K562 (cell line): ENCODE results near the gene ACAP2.
"Not testable (repeated sequence)": the region's sequence is repeated elsewhere in the genome, so short reads cannot be mapped to it uniquely, and the experiment has no call there.

Source experiments
- EGR1 ChIP-seq: fragments of 450-650 bp; conservative IDR thresholded peaks from 2 replicates; pipeline ENCODE4 v1.6.1; 2017; ENCODE audit warnings: mild to moderate bottlenecking
- FOS ChIP-seq: IDR thresholded peaks from 3 replicates; pipeline ENCODE4 v1.6.1; 2011; ENCODE audit not compliant: insufficient read length; ENCODE audit errors: extremely low read depth
- RNF2 ChIP-seq: sonication (generic); IDR thresholded peaks from 2 replicates; pipeline ENCODE4 v1.6.1; 2016
- SETDB1 ChIP-seq: IDR thresholded peaks from one replicate; pipeline ENCODE4 v1.6.1; 2012; ENCODE audit warnings: low read length, control low read depth, inconsistent platforms
- SMARCB1 ChIP-seq: IDR thresholded peaks from 2 replicates; pipeline ENCODE4 v1.6.1; 2011; ENCODE audit warnings: improper control_type of control experiment, low read depth; ENCODE audit not compliant: insufficient read length
- ZNF175 ChIP-seq: fragments of 200-800 bp; sonication (Bioruptor generic); IDR thresholded peaks from 2 replicates; pipeline ENCODE4 v1.6.1; 2016; ENCODE audit warnings: low read depth, mild to moderate bottlenecking, missing genetic modification characterization, missing compliant biosample characterization
- ZNF274 ChIP-seq: IDR thresholded peaks from 2 replicates; pipeline ENCODE4 v1.6.1; 2011; ENCODE audit warnings: low read depth, mild to moderate bottlenecking, low read length, moderate library complexity, borderline replicate concordance
- ZNF766 ChIP-seq: fragments of 200-800 bp; sonication (Bioruptor generic); conservative IDR thresholded peaks from 2 replicates; pipeline ENCODE4 v1.6.1; 2016; ENCODE audit warnings: missing genetic modification characterization, missing compliant biosample characterization
- ZNF830 ChIP-seq: fragments of 250-450 bp; sonication (Bioruptor Pico); IDR thresholded peaks from 2 replicates; pipeline ENCODE4 v1.5.0; 2021; ENCODE audit warnings: mild to moderate bottlenecking
- TF ChIP-seq, protein P1 (sequence below), 3 experiments: IDR thresholded peaks in 2 of 3; conservative IDR thresholded peaks in 1 of 3; 2 replicates each; pipeline ENCODE4 v1.5.1; 2011 to 2012; ENCODE audit warnings: low read length in 3 of 3, mild to moderate bottlenecking in 3 of 3, control low read depth in 2 of 3, improper control_type of control experiment in 1 of 3, inconsistent platforms in 1 of 3, low read depth in 1 of 3, mixed read lengths in 1 of 3, moderate library complexity in 1 of 3; ENCODE audit not compliant: insufficient read depth in 2 of 3
- TF ChIP-seq, protein P2 (sequence below): fragments of 200-600 bp; sonication (generic); IDR thresholded peaks from one replicate; pipeline ENCODE4 v1.6.1; 2012; ENCODE audit warnings: mild to moderate bottlenecking, low read depth, low read length, inconsistent platforms

DNA sequence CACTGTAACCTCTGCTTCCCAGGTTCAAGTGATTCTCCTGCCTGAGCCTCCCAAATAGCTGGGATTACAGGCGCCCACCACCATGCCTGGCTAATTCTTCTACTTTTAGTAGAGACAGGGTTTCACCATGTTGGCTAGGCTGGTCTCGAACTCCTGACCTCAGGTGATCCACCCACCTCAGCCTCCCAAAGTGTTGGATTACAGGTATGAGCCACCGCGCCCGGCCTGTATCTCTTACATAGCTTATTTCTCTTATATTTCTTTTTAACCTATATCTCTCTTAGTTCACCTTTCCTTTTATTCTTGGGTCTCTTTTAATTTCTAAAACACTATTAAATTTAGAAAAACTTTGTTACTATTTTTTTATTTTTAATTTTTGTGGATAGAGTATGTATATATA is 213.9 kb downstream of the ACAP2 start:
- TF ChIP-seq ZNF830 (CRISPR knock-in tag); ZNF274; ZNF175 (CRISPR knock-in tag); EGR1; RNF2; SMARCB1; FOS; ZNF766 (CRISPR knock-in tag); SETDB1: not testable (repeated sequence)
- TF ChIP-seq, protein P1, sequence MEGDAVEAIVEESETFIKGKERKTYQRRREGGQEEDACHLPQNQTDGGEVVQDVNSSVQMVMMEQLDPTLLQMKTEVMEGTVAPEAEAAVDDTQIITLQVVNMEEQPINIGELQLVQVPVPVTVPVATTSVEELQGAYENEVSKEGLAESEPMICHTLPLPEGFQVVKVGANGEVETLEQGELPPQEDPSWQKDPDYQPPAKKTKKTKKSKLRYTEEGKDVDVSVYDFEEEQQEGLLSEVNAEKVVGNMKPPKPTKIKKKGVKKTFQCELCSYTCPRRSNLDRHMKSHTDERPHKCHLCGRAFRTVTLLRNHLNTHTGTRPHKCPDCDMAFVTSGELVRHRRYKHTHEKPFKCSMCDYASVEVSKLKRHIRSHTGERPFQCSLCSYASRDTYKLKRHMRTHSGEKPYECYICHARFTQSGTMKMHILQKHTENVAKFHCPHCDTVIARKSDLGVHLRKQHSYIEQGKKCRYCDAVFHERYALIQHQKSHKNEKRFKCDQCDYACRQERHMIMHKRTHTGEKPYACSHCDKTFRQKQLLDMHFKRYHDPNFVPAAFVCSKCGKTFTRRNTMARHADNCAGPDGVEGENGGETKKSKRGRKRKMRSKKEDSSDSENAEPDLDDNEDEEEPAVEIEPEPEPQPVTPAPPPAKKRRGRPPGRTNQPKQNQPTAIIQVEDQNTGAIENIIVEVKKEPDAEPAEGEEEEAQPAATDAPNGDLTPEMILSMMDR (IDR thresholded peaks at IDR 0.05 in 2 of 3, conservative IDR thresholded peaks at IDR 0.05 in 1 of 3; ENCODE audit: insufficient read depth in 2 of 3, low read depth in 1 of 3, low read length in 3 of 3) = not testable (repeated sequence)
- TF ChIP-seq, protein P2, sequence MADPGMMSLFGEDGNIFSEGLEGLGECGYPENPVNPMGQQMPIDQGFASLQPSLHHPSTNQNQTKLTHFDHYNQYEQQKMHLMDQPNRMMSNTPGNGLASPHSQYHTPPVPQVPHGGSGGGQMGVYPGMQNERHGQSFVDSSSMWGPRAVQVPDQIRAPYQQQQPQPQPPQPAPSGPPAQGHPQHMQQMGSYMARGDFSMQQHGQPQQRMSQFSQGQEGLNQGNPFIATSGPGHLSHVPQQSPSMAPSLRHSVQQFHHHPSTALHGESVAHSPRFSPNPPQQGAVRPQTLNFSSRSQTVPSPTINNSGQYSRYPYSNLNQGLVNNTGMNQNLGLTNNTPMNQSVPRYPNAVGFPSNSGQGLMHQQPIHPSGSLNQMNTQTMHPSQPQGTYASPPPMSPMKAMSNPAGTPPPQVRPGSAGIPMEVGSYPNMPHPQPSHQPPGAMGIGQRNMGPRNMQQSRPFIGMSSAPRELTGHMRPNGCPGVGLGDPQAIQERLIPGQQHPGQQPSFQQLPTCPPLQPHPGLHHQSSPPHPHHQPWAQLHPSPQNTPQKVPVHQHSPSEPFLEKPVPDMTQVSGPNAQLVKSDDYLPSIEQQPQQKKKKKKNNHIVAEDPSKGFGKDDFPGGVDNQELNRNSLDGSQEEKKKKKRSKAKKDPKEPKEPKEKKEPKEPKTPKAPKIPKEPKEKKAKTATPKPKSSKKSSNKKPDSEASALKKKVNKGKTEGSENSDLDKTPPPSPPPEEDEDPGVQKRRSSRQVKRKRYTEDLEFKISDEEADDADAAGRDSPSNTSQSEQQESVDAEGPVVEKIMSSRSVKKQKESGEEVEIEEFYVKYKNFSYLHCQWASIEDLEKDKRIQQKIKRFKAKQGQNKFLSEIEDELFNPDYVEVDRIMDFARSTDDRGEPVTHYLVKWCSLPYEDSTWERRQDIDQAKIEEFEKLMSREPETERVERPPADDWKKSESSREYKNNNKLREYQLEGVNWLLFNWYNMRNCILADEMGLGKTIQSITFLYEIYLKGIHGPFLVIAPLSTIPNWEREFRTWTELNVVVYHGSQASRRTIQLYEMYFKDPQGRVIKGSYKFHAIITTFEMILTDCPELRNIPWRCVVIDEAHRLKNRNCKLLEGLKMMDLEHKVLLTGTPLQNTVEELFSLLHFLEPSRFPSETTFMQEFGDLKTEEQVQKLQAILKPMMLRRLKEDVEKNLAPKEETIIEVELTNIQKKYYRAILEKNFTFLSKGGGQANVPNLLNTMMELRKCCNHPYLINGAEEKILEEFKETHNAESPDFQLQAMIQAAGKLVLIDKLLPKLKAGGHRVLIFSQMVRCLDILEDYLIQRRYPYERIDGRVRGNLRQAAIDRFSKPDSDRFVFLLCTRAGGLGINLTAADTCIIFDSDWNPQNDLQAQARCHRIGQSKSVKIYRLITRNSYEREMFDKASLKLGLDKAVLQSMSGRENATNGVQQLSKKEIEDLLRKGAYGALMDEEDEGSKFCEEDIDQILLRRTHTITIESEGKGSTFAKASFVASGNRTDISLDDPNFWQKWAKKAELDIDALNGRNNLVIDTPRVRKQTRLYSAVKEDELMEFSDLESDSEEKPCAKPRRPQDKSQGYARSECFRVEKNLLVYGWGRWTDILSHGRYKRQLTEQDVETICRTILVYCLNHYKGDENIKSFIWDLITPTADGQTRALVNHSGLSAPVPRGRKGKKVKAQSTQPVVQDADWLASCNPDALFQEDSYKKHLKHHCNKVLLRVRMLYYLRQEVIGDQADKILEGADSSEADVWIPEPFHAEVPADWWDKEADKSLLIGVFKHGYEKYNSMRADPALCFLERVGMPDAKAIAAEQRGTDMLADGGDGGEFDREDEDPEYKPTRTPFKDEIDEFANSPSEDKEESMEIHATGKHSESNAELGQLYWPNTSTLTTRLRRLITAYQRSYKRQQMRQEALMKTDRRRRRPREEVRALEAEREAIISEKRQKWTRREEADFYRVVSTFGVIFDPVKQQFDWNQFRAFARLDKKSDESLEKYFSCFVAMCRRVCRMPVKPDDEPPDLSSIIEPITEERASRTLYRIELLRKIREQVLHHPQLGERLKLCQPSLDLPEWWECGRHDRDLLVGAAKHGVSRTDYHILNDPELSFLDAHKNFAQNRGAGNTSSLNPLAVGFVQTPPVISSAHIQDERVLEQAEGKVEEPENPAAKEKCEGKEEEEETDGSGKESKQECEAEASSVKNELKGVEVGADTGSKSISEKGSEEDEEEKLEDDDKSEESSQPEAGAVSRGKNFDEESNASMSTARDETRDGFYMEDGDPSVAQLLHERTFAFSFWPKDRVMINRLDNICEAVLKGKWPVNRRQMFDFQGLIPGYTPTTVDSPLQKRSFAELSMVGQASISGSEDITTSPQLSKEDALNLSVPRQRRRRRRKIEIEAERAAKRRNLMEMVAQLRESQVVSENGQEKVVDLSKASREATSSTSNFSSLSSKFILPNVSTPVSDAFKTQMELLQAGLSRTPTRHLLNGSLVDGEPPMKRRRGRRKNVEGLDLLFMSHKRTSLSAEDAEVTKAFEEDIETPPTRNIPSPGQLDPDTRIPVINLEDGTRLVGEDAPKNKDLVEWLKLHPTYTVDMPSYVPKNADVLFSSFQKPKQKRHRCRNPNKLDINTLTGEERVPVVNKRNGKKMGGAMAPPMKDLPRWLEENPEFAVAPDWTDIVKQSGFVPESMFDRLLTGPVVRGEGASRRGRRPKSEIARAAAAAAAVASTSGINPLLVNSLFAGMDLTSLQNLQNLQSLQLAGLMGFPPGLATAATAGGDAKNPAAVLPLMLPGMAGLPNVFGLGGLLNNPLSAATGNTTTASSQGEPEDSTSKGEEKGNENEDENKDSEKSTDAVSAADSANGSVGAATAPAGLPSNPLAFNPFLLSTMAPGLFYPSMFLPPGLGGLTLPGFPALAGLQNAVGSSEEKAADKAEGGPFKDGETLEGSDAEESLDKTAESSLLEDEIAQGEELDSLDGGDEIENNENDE = not testable (repeated sequence)
